Measurements from ENCODE around the gene SLC39A9. TPM values are rescaled to one million over a fixed set of nuclear protein-coding genes. Genes with fewer than 3 reads are reported as not detected.

The SLC39A9 gene
- 121 TPM for total RNA-seq

GRCh38 chr14:69398053-69398817, at the start of gene SLC39A9, which contains the start of gene ERH:
Gene SLC39A9, plus strand, starts transcription at chr14:69398692. Its CDS starts 678 bp downstream, at chr14:69399370.
Gene ERH, minus strand, starts transcription at chr14:69398299. Its CDS starts 66 bp downstream, at chr14:69398233.

GRCh38 chr14:69484444-69485314, 86.2 kb downstream of the SLC39A9 start, which contains the start of gene PLEKHD1:
Gene PLEKHD1, plus strand, starts transcription at chr14:69484728. Its CDS starts 238 bp downstream, at chr14:69484966.

Other genes with a start within 250 kb of the SLC39A9 start
- gene DCAF5, start 245.6 kb upstream of the SLC39A9 start, total RNA-seq, result 33.7 TPM
- gene EXD2, start 207.2 kb upstream of the SLC39A9 start, total RNA-seq, result 38.5 TPM
- gene GALNT16, start 138.5 kb upstream of the SLC39A9 start, total RNA-seq, result 16.1 TPM
- 121 TPM for gene ERH, start 393 bp upstream of the SLC39A9 start, total RNA-seq
- gene PLEKHD1, start 86.0 kb downstream of the SLC39A9 start, total RNA-seq, result 0.23 TPM
- gene CCDC177, start 176.2 kb downstream of the SLC39A9 start, total RNA-seq, result 5.3 TPM
- 7.4 TPM for gene SUSD6, start 212.9 kb downstream of the SLC39A9 start, total RNA-seq

Measured in diencephalon (tissue), 1 donor.